GM12875 (cell line): Measurements from ENCODE around the gene F8.
"Not testable (repeated sequence)": the region's sequence is repeated elsewhere in the genome, so short reads cannot be mapped to it uniquely, and the experiment has no call there.

Source experiments
- H3K4me3 ChIP-seq: one replicate; pipeline ENCODE4 v1.5.1; 2011; ENCODE audit warnings: low read depth, low read length, control low read depth
- CTCF ChIP-seq: IDR thresholded peaks from 2 replicates; pipeline ENCODE4 v1.5.1; 2011; ENCODE audit warnings: low read depth, mild to moderate bottlenecking, control low read depth, inconsistent platforms, low read length, moderate library complexity, borderline replicate concordance; ENCODE audit not compliant: insufficient read depth

Gene F8

DNA sequence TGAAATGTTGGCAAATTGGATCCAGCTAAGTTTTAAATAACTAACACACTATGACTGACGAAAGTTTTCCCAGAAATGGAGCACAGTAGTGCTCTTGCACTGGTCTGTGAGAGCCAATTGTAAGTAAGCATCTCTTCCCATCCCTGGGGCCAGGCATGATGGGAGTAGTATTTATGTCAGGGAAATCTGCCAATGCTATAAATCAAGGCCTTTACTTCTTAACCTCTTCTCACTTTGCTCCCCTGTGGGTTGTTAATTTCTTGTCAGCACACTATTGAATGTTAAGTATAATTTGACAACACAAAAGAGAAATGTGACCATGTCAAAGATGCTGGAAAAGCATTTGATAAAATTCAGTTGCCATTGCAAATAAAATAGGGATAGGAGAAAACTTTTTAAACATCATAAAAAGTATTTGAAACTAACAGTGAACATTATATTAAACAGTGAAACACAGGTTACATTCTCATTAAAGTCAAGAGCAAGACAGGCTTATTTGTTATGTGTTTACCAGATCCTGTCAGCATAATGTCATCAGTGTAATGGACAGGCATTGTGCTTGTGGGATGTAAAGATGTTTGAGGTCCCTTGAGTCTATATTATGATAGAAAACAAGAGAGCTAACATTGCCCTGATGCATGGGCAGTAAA is 131.4 kb downstream of the F8 start:
- H3K4me3 ChIP-seq: no peak overlapping the region
- no peak for TF ChIP-seq CTCF

DNA sequence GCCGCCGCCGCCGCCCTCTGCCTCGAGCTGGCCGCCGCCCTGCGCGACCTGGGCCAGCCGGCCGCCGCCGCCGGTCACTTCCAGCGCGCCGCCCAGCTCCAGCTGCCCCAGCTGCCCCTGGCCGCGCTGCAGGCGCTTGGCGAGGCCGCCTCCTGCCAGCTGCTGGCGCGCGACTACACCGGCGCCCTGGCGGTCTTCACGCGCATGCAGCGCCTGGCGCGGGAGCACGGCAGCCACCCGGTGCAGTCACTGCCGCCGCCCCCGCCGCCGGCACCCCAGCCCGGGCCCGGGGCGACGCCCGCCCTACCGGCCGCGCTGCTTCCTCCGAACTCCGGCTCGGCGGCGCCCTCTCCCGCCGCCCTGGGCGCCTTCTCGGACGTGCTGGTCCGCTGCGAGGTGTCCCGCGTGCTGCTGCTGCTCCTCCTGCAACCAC is 135.7 kb downstream of the F8 start:
- not testable (repeated sequence) for H3K4me3 ChIP-seq

- H3K4me3 ChIP-seq: not testable (repeated sequence)
Observed at GRCh38 chrX:154886069-154886788, 136.3 kb downstream of the F8 start, which contains the start of gene F8A1. F8A1 (plus strand) TSS chrX:154886355; CDS start chrX:154886375, 20 bp downstream.

- H3K4me3 ChIP-seq: not testable (repeated sequence)
Observed at GRCh38 chrX:154885549-154885948, 137.0 kb downstream of the F8 start.

GRCh38 chrX:154885057-154885456 is 137.5 kb downstream of the F8 start:
- H3K4me3 ChIP-seq: not testable (repeated sequence)

DNA sequence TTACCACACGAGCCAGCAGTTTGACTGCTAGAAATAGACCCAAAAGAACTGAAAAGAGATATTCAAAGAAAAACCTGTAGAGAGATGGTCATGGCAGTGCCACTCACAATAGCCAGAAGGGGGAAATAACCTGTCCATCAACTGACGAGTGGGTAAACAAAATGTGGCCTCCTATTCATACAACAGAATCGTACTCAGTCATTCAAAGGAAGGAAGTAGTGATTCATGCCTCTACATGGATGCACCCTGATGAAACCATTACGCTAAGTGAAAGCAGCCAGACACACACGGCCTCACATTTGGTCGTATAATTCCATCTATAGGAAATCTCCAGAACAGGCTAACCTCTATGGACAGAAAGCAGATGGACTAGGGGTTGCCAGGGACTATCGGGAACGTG is 138.5 kb downstream of the F8 start:
- not testable (repeated sequence) for H3K4me3 ChIP-seq

GRCh38 chrX:154873329-154873728 is 149.2 kb downstream of the F8 start:
- no peak overlapping the region for H3K4me3 ChIP-seq
- no peak for TF ChIP-seq CTCF

GRCh38 chrX:154868522-154868921 is 154.0 kb downstream of the F8 start:
- H3K4me3 ChIP-seq: not testable (repeated sequence)

DNA sequence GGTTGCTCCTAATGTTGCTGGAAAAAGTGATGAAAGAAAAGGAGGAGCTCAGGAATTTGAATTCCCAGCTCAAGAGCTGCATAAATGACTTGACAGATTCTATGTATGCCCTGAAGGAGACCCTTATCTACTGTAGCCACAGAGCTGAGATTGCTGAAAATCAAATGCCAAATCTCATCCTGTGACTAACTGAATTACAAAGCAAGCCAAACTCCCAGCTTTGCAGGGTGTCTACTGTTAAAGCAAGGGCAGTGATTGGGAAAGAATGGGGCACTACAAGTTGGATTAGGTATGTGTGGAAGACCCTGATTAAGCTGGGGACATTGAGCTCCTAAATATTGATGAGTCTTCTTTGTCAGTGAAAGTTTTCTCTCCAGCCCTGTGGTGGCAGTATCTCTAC is 167.3 kb downstream of the F8 start:
- TF ChIP-seq CTCF: no peak
- no peak overlapping the region for H3K4me3 ChIP-seq

DNA sequence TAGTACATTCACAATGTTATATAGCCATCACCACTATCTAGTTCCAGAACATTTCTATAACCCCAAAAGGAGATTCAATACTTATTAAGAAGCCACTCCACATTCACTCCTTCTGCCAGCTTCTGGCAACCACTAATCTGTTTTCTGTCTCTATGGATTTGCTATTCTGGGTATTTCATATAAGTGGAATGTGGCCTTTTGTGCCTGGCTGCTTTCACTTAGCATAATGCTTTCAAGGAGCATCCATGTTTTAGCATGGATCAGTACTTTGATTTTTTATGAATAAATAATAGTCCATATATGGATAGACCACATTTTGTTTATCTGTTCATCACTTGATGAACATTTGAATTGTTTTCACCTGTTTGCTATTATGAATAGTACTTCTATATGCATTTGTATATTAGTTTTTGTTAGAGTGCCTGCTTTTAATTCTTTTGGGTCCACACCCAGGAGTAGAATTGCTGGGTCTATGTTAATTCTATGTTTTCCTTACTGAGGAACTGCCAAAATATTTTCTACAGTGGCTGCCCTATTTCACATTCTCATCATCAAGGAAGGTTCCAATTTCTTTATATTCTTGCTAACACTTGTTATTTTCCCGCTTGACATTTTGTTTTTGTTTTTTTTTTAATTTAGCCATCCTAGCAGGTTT is 171.4 kb downstream of the F8 start:
- H3K4me3 ChIP-seq: no peak overlapping the region
- no peak for TF ChIP-seq CTCF
